K562 (cell line): ENCODE results near the gene ZNF358. TPM values are rescaled to one million over a fixed set of nuclear protein-coding genes. Genes with fewer than 3 reads are reported as not detected.

ENCODE experiments used
- ATAC-seq: fragments of 200-7000 bp; cut with Tn5 transposase; 3 replicates; pipeline ENCODE4 v1.9.1; 2020; ENCODE audit warnings: moderate library complexity
- BruUV-seq: library from RNA; stranded (reverse); fragments of 400-500 nt; replicated peaks from 2 replicates; lab custom pipeline; 2021; lab: Mats Ljungman, UMichigan
- CTCF ChIA-PET: fragments of 300-600 bp; formaldehyde crosslinking; extraction: SDS; loops from one replicate; lab custom pipeline; 2021; ENCODE audit warnings: low intra/inter-chr PET ratio; lab: Yijun Ruan, JAX
- POLR2A ChIA-PET: fragments of 300-600, 350-650 bp; sonication (Branson Sonifier 250); formaldehyde crosslinking; extraction: SDS; loops from one replicate; lab custom pipeline; 2021; ENCODE audit warnings: antibody characterized with exemption, inconsistent platforms; lab: Yijun Ruan, JAX
- DNase-seq, 4 experiments: peaks; one replicate each; pipeline versions ENCODE4 v3.0.0 to v3.0.0-alpha.2; 2011 to 2018; ENCODE audit warnings: low spot score in 3 of 4, mixed read lengths in 3 of 4; ENCODE audit errors: extremely low read depth in 1 of 4
- FAIRE-seq: peaks from 2 replicates; lab custom pipeline; 2011; peaks lifted over from hg19 to GRCh38; lab: Jason Lieb, UNC
- H2AFZ ChIP-seq: 2 replicates; pipeline ENCODE4 v1.6.0; 2011; ENCODE audit warnings: low read depth, low read length, control low read depth, inconsistent platforms
- H3K27ac ChIP-seq: fragments of 200-600 bp; 3 replicates; pipeline ENCODE4 v1.8.0; 2011; ENCODE audit warnings: low read depth, mild to moderate bottlenecking, control low read depth, inconsistent platforms, low read length, moderate library complexity, mixed read lengths; ENCODE audit errors: extremely low read depth
- H3K27me3 ChIP-seq, 2 experiments: fragments of 300-600 bp in 1 of 2; 2 replicates in 1 of 2; 3 replicates in 1 of 2; pipeline versions ENCODE4 v1.6.0 to v1.8.0; 2011; ENCODE audit warnings: inconsistent platforms in 2 of 2, low read length in 2 of 2, mild to moderate bottlenecking in 1 of 2, mixed read lengths in 1 of 2, moderate library complexity in 1 of 2; ENCODE audit not compliant: control insufficient read depth in 2 of 2, insufficient read depth in 2 of 2
- H3K36me3 ChIP-seq: fragments of 300-600 bp; 3 replicates; pipeline ENCODE4 v1.8.0; 2011; ENCODE audit warnings: mild to moderate bottlenecking, low read length, inconsistent platforms; ENCODE audit not compliant: control insufficient read depth, insufficient read depth
- H3K4me1 ChIP-seq, 2 experiments: fragments of 200-600 bp in 1 of 2; replicated peaks in 1 of 2; 2 replicates in 1 of 2; 3 replicates in 1 of 2; pipeline versions ENCODE4 v1.5.1 to v1.8.0; 2011; ENCODE audit warnings: inconsistent platforms in 2 of 2, low read length in 2 of 2, mild to moderate bottlenecking in 1 of 2, mixed read lengths in 1 of 2, moderate library complexity in 1 of 2; ENCODE audit not compliant: control insufficient read depth in 2 of 2, insufficient read depth in 2 of 2
- H3K4me2 ChIP-seq: 2 replicates; pipeline ENCODE4 v1.6.1; 2011; ENCODE audit warnings: low read length, control low read depth, inconsistent platforms, mixed read lengths; ENCODE audit not compliant: insufficient read depth
- H3K4me3 ChIP-seq: fragments of 200-600 bp; sonication (generic), shearing (Covaris generic); 2 replicates; pipeline ENCODE4 v1.5.1; 2016; ENCODE audit warnings: control low read depth, inconsistent platforms
- H3K79me2 ChIP-seq: fragments of 200-600 bp; 3 replicates; pipeline ENCODE4 v1.8.0; 2011; ENCODE audit warnings: low read length, inconsistent platforms; ENCODE audit not compliant: control insufficient read depth, insufficient read depth
- H3K9ac ChIP-seq, 2 experiments: 2 replicates each; pipeline versions ENCODE4 v1.6.0 to v1.6.1; 2011; ENCODE audit warnings: low read depth in 2 of 2, low read length in 2 of 2, control low read depth in 1 of 2, inconsistent platforms in 1 of 2, mild to moderate bottlenecking in 1 of 2, mixed read lengths in 1 of 2; ENCODE audit not compliant: insufficient read depth in 1 of 2
- H3K9me1 ChIP-seq: one replicate; pipeline ENCODE4 v1.6.0; 2011; ENCODE audit warnings: inconsistent platforms, mild to moderate bottlenecking, low read length, moderate library complexity; ENCODE audit not compliant: control insufficient read depth, insufficient read depth
- H3K9me3 ChIP-seq: replicated peaks from 2 replicates; pipeline ENCODE4 v1.5.1; 2011; ENCODE audit warnings: low read depth, low read length, inconsistent platforms; ENCODE audit not compliant: control insufficient read depth, insufficient read depth
- H4K20me1 ChIP-seq: replicated peaks from 2 replicates; pipeline ENCODE4 v1.6.1; 2011; ENCODE audit warnings: low read length, inconsistent platforms, mixed read lengths; ENCODE audit not compliant: control insufficient read depth, insufficient read depth
- ATF4 ChIP-seq: fragments of 450-650 bp; formaldehyde crosslinking; IDR thresholded peaks from 2 replicates; pipeline ENCODE4 v1.4.0; 2022; ENCODE audit warnings: mild to moderate bottlenecking, moderate library complexity
- BHLHE40 ChIP-seq: IDR thresholded peaks from 2 replicates; pipeline ENCODE4 v1.6.1; 2011; ENCODE audit warnings: low read length, improper control_type of control experiment
- CREM ChIP-seq: IDR thresholded peaks from 2 replicates; pipeline ENCODE4 v1.6.1; 2014; ENCODE audit warnings: antibody characterized with exemption, low read depth
- EGR1 ChIP-seq: fragments of 450-650 bp; conservative IDR thresholded peaks from 2 replicates; pipeline ENCODE4 v1.6.1; 2017; ENCODE audit warnings: mild to moderate bottlenecking
- HLTF ChIP-seq: fragments of 450-650 bp; IDR thresholded peaks from 2 replicates; pipeline ENCODE4 v1.6.1; 2016
- KAT2B ChIP-seq: IDR thresholded peaks from one replicate; pipeline ENCODE4 v1.6.1; 2012; ENCODE audit warnings: low read depth, mild to moderate bottlenecking, control low read depth, inconsistent platforms, low read length, moderate library complexity
- THRAP3 ChIP-seq: fragments of 450-650 bp; IDR thresholded peaks from 2 replicates; pipeline ENCODE4 v1.6.1; 2016; ENCODE audit warnings: mild to moderate bottlenecking, inconsistent platforms, borderline replicate concordance
- WHSC1 ChIP-seq: IDR thresholded peaks from one replicate; pipeline ENCODE4 v1.6.1; 2012; ENCODE audit warnings: low read length, control low read depth, inconsistent platforms
- YY1 ChIP-seq, 3 experiments: IDR thresholded peaks; 2 replicates each; pipeline ENCODE4 v1.6.1; 2011; ENCODE audit warnings: low read length in 2 of 3, mild to moderate bottlenecking in 2 of 3, moderate library complexity in 2 of 3, borderline replicate concordance in 1 of 3, control low read depth in 1 of 3, low read depth in 1 of 3; ENCODE audit not compliant: insufficient read depth in 3 of 3, insufficient replicate concordance in 2 of 3, control insufficient read depth in 1 of 3, insufficient read length in 1 of 3; ENCODE audit errors: extremely low read depth in 1 of 3
- ZNF23 ChIP-seq: fragments of 250-450 bp; sonication (Bioruptor Pico); IDR thresholded peaks from 2 replicates; pipeline ENCODE4 v1.4.0; 2020; ENCODE audit warnings: mild to moderate bottlenecking
- WGBS: fragments of 100-300 bp; shearing (Covaris generic); methylation state at CpG from one replicate; pipeline ENCODE4 v1.1.6; 2016; ENCODE audit warnings: low coverage, mixed read lengths; ENCODE audit not compliant: insufficient coverage; ENCODE audit errors: missing lambda C conversion rate; 5-methylcytosine and 5-hydroxymethylcytosine counted together
- in situ Hi-C: fragments of 300-500 bp; cut with MboI; formaldehyde crosslinking; loops from 4 replicates; pipeline ENCODE4 v1.15.0; 2018; ENCODE audit warnings: inconsistent platforms, mixed read lengths
- intact Hi-C: fragments of 100-400 bp; cut with micrococcal nuclease; formaldehyde crosslinking; loops from 2 replicates; pipeline ENCODE4 v1.14.2; 2022
- polyA plus RNA-seq, 8 experiments: library from polyadenylated mRNA; depleted of rRNA in 4 of 8; stranded (reverse) in 5 of 8; unstranded in 3 of 8; fragments of >200 nt; fragmentation: Nextera tagmentation in 2 of 8; fragmentation: Illumina TruSeq in 1 of 8; extraction: Ambion mirVana in 2 of 8; extraction: Trizol in 1 of 8; gene quantifications; 2 replicates each; pipeline versions ENCODE4 v1.2.1 to v1.2.3, GENCODE V29; 2011 to 2014; ENCODE audit warnings: inconsistent platforms in 1 of 8, missing spikeins in 1 of 8
- total RNA-seq, 7 experiments: library from RNA; depleted of rRNA in 6 of 7; stranded (reverse); fragments of >200 nt in 6 of 7; fragmentation: Illumina TruSeq in 2 of 7; extraction: Trizol in 2 of 7; gene quantifications; 2 replicates each; pipeline versions ENCODE4 v1.2.1 to v1.2.3, GENCODE V29; 2011 to 2021; ENCODE audit warnings: low replicate concordance in 1 of 7

Gene ZNF358
- total and polyA plus RNA-seq, 9 of the 15 experiments (the other 6 are each of a cell fraction or from before 2014, with no cell fraction given): 0.04 to 17.2 (median 4.9) TPM

- TF ChIP-seq YY1 (IDR thresholded peaks at IDR 0.05; ENCODE audit: borderline replicate concordance in 1 of 3, control insufficient read depth in 1 of 3, extremely low read depth in 1 of 3, insufficient read depth in 3 of 3, insufficient read length in 1 of 3, insufficient replicate concordance in 2 of 3, low read depth in 1 of 3, low read length in 2 of 3) (no peak), ZNF23 (CRISPR knock-in tag) (peak; percentile 99), HLTF (peak; percentile 79; the same call in 1 of the 2 replicates), THRAP3 (no peak), WHSC1 (no peak)
- TF ChIP-seq, all 486 proteins: peak for 6
Measured at GRCh38 chr19:7560255-7560654, 44.4 kb downstream of the ZNF358 start (continued).

GRCh38 chr19:7561325-7561724 lies 45.4 kb downstream of the ZNF358 start:
- Histone ChIP-seq H3K27me3 (no peaks in the 10 kb centered on the region; a peak in 1 of 5 replicates), H3K4me2 (no peak overlapping the region), H3K9me1 (no peaks in the 10 kb centered on the region), H3K9me3 (no peaks in the 10 kb centered on the region), H3K9ac (no peak overlapping the region; a peak in 1 of 4 replicates), H4K20me1 (peaks cover 3% of the 10 kb centered on the region), H3K36me3 (peaks cover 13% of the 10 kb centered on the region; the same call in 1 of the 3 replicates), H2AFZ (no peak overlapping the region), H3K27ac (no peak overlapping the region), H3K4me1 (peaks cover 0 to 9% of the 10 kb centered on the region in 2 experiments; a peak in 2 of 5 replicates), H3K4me3 (no peak overlapping the region), H3K79me2 (no peaks in the 10 kb centered on the region)
- in situ Hi-C loops: no loop called here
- peak; percentile 69 for TF ChIP-seq CREM
- TF ChIP-seq ATF4 (CRISPR knock-in tag): no peak
- no peak for TF ChIP-seq KAT2B
- TF ChIP-seq EGR1: 0 out of 2 replicates have a peak, but pooled peaks have one; percentile 6
- TF ChIP-seq BHLHE40: peak; percentile 54; the same call in 1 of the 2 replicates
- 11% methylated on average over 6 of the region's 17 CpGs for WGBS
- POLR2A ChIA-PET: no interaction called here
- intact Hi-C loops: no loop called here
- no TSS peak for BruUV-seq
- DNase-seq (no peak), ATAC-seq (no peak), FAIRE-seq (no peak)
- CTCF ChIA-PET: interaction anchor here (0.6 kb wide), 1 partner anchor 409 kb away, joined by 5 read pairs; no protein-coding TSS in a partner anchor
